HG03064 (cell line): Measurements from ENCODE around the gene NAP1L1.
A peak's percentile ranks its signal among the peaks of the same experiment; 100 is the strongest.

Source experiments
- ATAC-seq: cut with Tn5 transposase; IDR thresholded peaks from one replicate; pipeline ENCODE4 v1.9.1; 2021; ENCODE audit warnings: low read depth; ENCODE audit not compliant: unreplicated experiment

Gene NAP1L1

DNA sequence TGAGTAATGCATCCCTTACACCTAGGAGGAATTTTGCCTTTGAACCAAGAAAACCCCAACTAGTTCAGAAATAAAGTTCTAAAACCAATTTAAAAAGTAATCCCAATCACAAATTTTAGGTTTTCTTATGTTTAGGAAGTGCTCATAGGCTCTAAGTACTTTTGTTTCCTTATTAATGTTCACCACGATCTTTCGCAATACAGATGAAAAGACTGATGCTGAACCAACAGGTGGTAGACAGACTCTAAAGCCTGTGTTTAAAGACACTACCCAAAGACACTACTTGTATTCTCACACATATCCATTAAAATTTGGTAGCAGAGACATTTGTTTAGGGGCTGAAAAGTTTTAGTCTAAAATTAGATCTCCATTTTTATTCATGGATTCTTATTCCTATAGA is 42.3 kb downstream of the NAP1L1 start:
- ATAC-seq = no peak

DNA sequence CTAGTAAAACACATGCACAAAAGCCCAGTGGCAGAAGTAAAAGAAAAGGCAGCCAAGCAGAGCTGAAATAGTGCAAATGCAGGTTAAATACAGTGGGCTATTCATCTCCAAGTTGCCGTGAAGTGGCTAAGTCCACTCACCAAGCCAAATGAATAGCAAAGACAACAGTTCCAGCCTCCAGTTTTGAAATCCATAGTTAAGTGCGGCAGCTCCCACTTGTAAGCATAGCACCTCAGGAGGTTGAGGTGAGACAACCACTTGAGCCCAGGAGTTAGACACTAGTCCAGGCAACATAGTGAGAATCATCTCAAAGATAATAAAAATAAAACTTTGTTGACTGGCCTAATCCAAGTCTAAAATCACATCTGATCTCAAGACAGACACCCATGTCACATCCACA is 43.1 kb downstream of the NAP1L1 start:
- no peak for ATAC-seq

DNA sequence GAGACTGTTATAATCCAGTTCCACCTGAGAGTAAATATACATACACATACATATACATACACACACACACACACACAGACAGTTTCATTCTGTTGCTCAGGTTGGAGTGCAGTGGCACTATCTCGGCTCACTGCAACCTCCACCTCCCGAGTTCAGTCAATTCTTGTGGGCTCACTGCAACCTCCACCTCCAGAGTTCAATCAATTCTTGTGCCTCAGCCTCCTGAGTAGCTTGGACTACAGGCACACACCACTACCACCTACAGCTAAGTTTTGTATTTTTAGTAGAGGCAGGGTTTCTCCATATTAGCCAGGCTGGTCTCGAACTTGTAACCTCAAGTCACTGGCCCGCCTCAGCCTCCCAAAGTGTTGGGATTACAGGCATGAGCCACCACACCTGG is 44.0 kb downstream of the NAP1L1 start:
- ATAC-seq = no peak

DNA sequence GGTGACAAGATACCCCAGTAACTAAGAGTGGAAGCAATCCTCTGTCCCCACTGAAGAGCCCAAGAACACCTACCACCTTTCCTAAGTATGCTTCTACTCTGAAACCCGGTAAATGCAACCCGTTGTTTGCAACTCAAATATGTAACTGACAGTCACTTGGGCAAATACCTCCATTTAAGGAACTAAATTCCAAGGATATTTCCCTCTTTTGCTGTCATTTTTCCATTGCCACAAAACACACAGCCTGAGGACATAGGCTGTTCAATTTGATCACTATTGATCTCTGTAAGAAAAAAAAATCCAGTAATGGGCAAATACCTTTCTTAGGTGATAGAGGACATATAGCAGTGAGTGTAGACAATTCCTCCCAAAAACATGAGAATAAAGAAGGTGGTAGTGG is 46.3 kb downstream of the NAP1L1 start:
- ATAC-seq = no peak

DNA sequence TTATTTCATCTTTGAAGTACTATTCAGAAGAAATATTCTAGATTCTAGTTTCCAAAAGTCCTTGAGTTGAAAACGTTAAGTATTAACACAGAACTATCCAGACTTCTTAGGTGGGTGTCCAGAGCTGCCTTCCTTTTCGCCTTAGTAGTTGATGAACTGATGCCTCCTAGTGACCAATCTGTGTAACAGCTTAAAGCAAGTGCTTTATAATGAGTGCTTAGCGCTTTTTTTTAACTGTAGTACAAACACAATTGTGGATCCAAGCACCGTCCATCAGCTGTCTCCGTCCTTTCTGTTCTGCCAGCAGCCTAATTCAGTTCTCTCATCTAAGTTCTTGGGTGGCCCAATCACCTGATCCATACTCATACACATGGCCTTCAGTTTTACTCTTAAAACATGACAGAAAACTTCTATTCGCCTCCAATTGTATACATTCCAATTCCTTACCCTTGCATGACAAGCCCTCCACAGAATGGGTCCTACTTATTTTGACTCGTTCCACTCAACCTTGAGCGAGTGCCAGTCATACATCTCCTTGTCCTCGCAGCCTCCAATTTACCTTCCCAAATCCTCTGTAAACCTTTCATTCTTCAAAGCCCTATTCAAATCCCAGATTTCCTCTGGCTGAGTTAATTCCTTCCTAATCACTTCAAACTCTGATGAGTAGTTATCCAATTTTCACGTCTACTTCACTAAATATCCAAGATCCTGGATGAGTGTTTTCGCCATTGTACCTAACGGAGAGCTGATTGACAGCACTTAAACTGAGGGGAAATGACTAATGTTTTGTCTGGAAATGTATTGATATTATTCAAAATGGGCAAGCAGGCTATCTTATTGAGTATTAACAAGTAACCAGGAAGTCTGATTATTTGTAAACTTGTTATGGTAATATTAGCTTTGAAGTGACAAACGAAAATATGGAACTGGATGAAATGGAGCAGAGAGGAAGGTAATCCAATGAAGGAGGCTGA is 47.1 kb downstream of the NAP1L1 start:
- peak; percentile 54 for ATAC-seq

DNA sequence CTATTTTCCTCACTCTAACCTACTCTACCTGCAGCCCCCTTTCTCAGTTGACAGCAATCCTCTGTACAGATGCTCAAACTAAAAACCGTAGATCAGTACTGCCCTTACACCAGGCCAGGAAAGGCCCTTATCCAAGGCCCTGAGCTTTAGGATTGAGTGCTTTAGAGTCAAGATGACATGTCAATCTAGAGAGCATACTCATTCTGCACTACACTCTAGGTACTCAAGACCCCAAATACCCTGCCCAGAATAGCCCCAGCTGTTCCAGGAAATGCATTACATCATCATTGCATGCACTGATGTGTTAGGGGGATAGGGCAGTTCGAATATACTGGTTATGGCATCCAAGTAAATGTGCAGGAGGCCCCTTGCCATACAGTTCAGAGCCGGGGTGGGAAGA is 49.4 kb downstream of the NAP1L1 start:
- ATAC-seq = no peak

DNA sequence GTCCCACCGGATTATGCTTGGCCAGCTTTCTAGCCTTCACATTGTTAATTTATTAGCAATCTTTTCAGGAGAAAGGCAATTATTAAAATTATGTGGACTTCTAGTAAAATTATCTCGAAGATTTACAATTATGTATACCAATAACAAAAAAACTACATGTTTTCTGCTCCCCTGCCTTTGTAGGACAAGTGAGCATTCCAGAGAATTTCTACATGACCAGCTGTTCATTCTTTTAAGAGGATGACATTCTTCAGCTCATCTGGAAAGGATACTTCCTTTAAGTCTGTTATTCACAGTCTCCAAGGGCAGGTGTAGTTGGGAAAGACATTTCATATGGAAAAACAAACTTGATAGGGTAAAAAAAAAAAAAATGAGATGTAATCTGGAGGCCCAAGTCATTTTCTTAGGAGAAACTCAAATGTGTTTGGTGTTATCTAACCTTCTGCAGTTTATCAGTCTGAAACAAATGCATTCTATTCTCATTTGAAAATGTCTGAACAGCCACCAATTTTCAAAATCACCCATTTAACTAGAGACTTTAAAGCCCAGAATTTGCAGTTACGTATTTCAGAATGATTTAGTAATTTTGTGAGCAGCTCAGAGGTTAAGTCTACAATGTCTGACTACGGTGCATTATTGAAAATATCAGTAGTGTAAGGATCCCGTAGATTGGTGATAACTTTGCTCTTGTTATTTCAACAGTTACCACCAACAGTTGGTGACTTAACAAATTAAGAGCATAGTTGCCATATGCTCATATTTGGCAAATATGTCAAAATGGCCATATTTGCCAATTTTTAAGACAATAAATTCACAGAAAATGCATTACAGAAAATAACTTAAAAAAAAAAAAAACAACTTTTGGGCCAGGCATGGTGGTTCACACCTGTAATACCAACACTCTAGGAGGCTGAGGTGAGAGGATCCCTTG is 51.1 kb downstream of the NAP1L1 start:
- no peak for ATAC-seq

DNA sequence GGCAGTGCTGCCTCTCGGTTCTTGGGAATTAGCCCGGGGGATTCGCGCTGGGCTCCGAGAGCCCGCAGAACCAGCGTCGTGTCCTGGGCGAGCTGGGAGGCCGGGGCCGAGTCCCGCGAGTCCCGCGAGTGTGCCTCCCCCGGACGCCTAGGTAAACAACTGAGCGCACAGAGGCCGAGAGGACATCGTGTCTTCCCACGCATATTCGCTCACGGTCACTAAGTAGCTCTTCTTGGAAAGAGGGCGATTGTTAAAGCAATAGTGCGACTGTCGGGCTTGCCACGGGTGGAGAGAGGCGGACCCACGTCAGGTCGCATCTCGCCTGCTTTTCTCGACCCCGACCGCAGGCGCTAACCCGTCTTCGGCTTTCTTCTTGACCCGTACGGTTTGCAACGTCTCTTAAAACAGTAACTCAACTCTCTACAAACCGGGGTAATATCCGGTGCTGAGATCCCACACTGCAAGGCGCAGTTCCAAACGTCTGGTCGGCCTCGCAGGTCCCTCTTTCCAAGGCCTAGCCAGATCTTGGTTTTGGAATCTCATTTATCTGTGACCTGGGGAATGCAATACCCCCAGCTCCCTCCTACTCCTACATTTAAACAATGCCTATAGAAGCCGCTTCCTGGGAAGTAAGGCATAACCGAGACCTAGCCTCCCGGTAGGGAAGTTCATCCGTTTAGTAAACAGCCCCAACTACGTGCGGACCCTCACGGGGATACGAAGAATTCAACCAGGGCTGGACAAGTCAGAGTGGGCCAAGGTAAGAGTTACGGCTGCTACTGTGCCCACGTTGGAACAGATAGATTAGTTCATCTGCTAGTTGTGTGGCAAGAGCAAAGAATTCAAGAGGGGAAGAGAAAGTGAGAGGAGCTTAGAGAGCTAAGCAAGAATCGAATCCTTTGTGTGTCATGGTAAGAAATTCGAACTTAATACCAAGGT is 52.2 kb downstream of the NAP1L1 start:
- peak; percentile 27 for ATAC-seq

DNA sequence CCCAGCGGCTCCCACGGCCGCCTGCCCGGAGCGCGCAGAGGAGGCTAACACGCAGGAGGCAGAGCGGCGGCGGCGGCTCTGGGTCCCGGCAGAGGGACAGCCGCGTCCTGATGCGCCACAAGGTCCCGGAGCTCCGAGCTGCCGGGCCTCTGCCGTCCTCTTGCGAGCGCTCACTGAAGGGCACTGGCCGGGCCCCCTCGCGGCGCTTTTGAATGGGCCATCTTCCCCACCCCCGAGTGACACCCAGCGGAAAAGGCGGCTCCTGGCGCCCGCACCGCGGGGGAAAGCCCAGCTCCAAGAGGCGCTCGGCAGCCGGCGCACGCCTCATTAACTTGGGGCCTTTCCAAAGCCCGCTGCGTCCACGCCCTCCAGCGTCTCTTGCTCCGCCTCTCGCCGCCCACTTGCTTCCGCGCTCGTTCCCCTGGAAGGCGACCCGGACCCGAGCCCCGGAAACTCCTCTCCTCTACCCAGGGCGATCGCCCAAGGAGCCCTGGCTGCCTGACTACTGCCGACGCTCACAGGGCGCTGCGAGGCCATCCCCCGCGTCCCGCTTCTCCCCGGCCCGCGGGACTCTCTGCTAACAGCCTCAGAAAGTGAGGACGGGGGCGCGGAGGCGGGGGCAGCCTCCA is 53.0 kb downstream of the NAP1L1 start, which contains the start of gene PHLDA1:
TSS of gene PHLDA1 (minus strand) at position 363 of the 629 bp plus-strand sequence.
- ATAC-seq = peak; percentile 80

DNA sequence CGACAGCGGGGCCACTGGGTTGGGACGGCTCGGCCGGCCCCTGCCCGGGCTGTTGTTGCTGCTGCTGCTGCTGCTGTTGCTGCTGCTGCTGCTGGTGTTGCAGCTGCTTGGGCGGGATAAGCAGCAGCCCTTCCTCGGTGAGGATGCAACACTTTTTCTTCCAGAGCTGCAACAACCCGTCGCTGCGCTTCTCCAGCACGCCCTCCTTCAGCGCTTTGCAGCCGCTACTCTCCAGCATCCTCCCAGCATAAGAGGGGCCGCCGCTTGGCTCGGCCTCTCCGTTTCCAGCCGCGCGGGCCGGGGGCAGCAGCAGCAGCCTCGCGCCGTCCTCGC is 53.4 kb downstream of the NAP1L1 start:
- ATAC-seq = peak; percentile 22

DNA sequence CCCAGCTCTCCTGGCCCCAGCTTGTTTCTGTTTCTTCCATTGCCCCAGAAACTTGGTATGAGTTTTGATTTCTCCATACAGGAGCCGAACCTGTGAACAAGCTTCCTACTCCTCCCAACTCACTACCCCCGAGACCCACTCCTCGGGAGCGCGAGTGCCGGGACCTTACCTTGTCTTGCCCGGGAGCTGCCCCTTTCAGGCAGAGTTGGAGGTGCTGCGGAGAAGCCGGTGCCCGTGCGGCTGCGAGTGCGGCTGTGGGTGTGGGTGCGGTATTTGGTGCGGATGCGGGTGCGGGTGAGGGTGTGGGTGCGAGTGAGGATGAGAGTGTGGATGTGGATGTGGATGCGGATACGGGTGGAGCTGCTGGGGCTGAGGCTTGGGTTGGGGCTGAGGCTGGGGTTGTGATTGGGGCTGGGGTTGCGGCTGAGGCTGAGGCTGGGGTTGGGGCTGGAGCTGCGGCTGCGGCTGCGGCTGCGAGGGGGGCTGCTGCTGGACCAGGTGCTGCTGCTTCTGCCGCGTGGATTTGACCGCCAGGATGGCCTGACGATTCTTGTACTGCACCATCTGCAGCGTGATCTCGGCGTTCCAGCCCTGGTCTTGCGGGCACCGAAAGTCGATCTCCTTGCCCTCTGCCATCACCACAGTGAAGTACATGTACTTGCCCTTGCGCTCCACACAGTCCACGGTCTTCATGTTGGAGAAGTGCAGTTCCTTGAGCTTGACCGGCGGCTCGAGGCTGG is 54.0 kb downstream of the NAP1L1 start:
- peak; percentile 14 for ATAC-seq

DNA sequence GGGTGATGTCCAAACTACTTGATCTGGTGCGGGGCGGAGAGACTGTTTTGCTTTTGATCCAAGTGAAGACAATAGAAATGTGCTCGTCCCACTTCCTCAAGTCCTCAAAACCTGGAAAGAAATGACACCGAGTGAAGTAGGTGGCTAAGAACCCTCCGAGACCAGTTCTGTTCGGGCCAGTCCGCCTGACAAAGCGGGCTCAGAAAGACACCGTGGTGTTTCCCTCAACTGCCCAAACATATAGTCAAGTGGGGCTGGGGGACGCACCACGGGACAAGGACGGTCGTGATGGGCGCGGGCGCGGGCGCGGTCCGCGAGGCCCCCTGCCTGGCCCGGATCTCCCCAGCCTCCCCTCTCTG is 54.5 kb downstream of the NAP1L1 start:
- no peak for ATAC-seq

DNA sequence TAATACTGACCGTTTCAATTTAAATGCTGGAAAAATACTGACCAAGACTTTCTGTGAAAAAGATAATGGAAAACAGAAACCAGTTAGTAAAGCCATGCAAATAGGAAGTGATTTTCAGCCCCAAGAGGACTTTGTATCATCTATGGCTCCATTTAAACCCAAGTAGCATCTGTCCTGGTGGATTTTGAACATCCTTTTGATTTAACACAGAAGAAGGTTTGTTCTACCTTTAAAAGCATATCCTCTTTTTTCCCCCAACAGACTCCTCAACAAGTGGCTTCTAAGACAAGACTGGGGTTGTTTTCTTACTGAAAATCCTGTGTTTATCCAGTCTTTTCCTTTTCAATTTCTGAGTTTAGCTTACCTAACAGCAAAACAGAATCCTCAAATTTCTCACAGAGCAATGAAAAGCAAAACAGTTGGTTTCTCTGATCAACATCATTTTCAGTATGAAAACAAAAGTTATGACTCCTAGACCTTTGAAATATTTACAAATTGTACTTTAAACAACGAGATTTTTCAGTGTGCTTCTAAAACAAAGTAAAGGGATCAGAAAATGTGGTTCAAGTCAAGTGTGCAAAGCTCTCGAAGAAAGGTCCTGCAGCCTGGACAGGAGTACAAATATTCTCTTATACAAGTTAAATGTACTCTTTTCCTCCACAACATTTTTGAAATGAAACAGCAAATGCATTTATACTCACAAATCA is 55.8 kb downstream of the NAP1L1 start:
- no peak for ATAC-seq

DNA sequence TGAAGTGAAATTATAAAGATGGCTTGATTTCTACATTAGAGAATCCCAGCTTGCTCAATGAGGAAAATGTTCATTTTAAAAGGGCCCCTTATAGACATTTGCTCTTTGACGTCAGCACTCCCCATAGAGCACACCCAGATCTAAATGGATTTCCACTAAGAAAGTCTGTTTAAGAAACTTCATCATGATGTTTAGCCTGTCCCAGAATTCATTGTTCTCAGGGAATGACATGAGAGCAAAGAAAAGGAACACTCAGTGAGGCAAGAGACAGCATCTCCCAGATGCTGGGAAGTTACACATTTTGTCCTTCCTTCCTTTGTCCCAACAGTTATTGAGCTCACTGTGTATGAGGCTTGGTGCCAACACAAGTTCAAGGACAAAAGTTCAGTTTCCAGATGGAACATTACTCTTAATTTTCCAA is 57.8 kb downstream of the NAP1L1 start:
- no peak for ATAC-seq

DNA sequence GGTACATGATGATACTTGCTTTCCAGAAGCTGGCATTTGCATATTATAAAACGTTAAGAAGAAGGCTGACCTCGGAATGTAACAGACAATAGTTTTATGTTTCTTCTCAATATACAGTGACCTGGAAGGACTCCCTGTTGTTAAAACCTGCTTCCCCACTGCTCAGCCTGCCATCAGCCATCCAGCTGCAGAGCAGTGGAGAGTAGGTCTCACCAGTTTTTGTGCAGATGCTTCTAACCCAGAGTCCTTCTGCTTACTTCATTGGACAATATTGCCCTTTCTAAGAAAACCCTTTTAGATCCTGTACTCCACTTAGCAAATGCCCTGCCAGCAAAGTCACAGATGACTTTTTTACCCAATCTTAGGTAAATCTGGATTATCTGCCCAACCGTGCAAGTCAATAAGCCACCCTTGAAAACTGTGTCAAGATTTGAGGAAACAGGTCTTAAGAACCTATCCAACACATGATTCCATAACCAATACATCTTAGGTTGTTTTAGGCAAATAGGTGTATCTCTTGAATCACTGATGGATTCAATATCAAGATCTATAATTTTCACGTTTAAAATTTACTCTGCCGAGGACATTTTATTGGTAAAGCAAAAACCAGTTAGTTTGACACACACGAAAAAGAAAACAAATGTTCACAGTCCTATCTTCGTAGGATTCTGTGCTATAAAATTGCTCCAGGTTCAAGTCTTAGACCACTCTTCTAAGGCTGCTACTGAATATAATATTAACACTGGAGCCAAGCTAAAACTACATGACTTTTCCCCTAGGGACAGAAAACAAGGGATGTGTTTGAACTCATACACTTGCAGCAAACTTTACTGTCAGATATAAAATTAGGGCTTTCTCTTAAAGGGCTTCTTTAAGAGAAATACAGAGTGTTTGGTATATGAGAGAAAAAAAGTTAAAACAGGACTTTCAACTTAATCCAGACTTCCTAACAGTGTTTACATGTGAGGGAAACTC is 58.6 kb downstream of the NAP1L1 start:
- no peak for ATAC-seq

DNA sequence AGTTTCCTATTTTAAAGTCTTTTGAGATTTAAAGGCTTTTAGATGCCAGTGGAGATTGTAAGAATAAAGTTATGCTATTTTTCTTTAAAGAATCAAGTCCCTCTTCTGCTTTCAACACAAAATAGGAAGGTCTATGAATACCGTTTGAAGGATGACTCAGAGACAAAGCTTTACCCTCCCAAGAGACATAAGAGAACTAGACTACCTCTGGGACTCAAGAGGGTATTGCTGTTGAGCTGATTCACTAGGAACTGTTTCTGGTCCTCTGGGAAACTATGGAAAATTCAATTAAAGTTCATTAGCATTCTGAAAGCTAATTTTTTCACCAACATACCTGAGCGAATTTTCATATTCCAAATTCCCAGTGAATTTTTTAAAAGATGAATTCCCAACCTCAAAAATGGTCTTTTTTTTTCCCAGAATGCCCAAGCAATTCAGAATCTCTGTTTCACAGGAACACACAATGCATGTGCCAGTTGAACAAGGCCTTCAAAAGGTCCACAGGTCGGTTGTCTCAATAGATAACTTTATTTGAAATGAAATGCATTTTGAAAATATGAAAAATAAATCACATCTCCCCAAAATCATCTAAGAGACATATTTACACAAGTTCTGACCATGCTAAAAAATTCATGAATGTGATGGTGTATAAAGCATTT is 59.4 kb downstream of the NAP1L1 start:
- no peak for ATAC-seq
